GM12872 (cell line): ENCODE measurements around the gene CCDC92B.

Experiments
- CTCF ChIP-seq: IDR thresholded peaks from 3 replicates; pipeline ENCODE4 v1.5.1; 2011; ENCODE audit warnings: low read depth, mild to moderate bottlenecking, low read length, moderate library complexity; ENCODE audit not compliant: insufficient read depth

Gene CCDC92B

GRCh38 chr17:2704031-2704889 is 45.2 kb downstream of the CCDC92B start:
- no peak for TF ChIP-seq CTCF

GRCh38 chr17:2703606-2704005 is 45.8 kb downstream of the CCDC92B start:
- no peak for TF ChIP-seq CTCF

GRCh38 chr17:2703181-2703580 is 46.3 kb downstream of the CCDC92B start:
- TF ChIP-seq CTCF, result no peak

GRCh38 chr17:2701996-2702741 is 47.3 kb downstream of the CCDC92B start:
- no peak for TF ChIP-seq CTCF

GRCh38 chr17:2701161-2701995 is 48.1 kb downstream of the CCDC92B start:
- TF ChIP-seq CTCF, result no peak

GRCh38 chr17:2700491-2701141 is 48.8 kb downstream of the CCDC92B start:
- no peak for TF ChIP-seq CTCF
